Body of pancreas (tissue), 4 donors: ENCODE measurements around the gene MUC5AC. TPM values are rescaled to one million over a fixed set of nuclear protein-coding genes. Genes with fewer than 3 reads are reported as not detected.
"Not testable (repeated sequence)": the region's sequence is repeated elsewhere in the genome, so short reads cannot be mapped to it uniquely, and the experiment has no call there.

Experiments
- ATAC-seq: fragments of 150-250 bp; one replicate; pipeline ENCODE4 v1.9.1; 2016
- DNase-seq, 4 donors: peaks; one replicate each; pipeline ENCODE4 v3.0.0-alpha.2; 2019
- H3K27ac ChIP-seq, 4 donors: fragments of 200-600 bp; sonication (generic); 1 replicate in 3 of 4; 2 replicates in 1 of 4; pipeline versions ENCODE4 v1.5.1 to v1.6.1; 2016 to 2019; ENCODE audit warnings: mild to moderate bottlenecking in 1 of 4, mixed read lengths in 1 of 4, moderate library complexity in 1 of 4
- H3K27me3 ChIP-seq, 2 donors: fragments of 200-600 bp; sonication (generic); one replicate each; pipeline ENCODE4 v1.6.0; 2016; ENCODE audit warnings: mild to moderate bottlenecking in 1 of 2
- H3K36me3 ChIP-seq, 2 donors: fragments of 200-600 bp; sonication (generic); replicated peaks in 1 of 2; 2 replicates each; pipeline ENCODE4 v1.5.1; 2016; ENCODE audit warnings: low read depth in 2 of 2; ENCODE audit not compliant: insufficient read depth in 1 of 2
- H3K4me1 ChIP-seq: fragments of 200-600 bp; sonication (generic); one replicate; pipeline ENCODE4 v1.6.0; 2016
- H3K4me3 ChIP-seq, 2 donors: fragments of 200-600 bp; sonication (generic); 1 replicate in 1 of 2; 2 replicates in 1 of 2; pipeline ENCODE4 v1.5.1; 2016 to 2019
- H3K9me3 ChIP-seq, 3 donors: fragments of 200-600 bp; sonication (generic); 1 replicate in 2 of 3; 2 replicates in 1 of 3; pipeline ENCODE4 v1.5.1; 2016
- WGBS, 2 donors: methylation state at CpG; one replicate each; pipeline ENCODE4 v1.1.5; 2017; 5-methylcytosine and 5-hydroxymethylcytosine counted together
- intact Hi-C: fragments of 100-400 bp; cut with DNase I; formaldehyde crosslinking; loops from one replicate; pipeline ENCODE4 v1.15.1; 2023
- total RNA-seq, 2 donors: library from RNA; depleted of rRNA; stranded (reverse); fragments of >200 nt; gene quantifications; one replicate each; pipeline ENCODE4 v1.1.0, GENCODE V29; 2016

The MUC5AC gene
- total RNA-seq, 2 donors from 2014 or later, result under 0.01 to 1.8 TPM

- DNase-seq, H3K27ac ChIP-seq, H3K9me3 ChIP-seq, intact Hi-C loops, H3K36me3 ChIP-seq, ATAC-seq, H3K4me3 ChIP-seq, H3K27me3 ChIP-seq, H3K4me1 ChIP-seq: not testable (repeated sequence)
- WGBS, 2 donors, result 94 to 95% methylated on average over 10 to 14 of the region's 14 CpGs
Measured at GRCh38 chr11:1246301-1246700, 88.5 kb downstream of the MUC5AC start.

GRCh38 chr11:1247026-1247425 is 89.3 kb downstream of the MUC5AC start:
- H3K9me3 ChIP-seq, ATAC-seq, DNase-seq, H3K4me1 ChIP-seq, H3K27ac ChIP-seq, H3K27me3 ChIP-seq, H3K4me3 ChIP-seq, intact Hi-C loops, H3K36me3 ChIP-seq: not testable (repeated sequence)
- 96 to 97% methylated on average over 11 to 12 of the region's 14 CpGs for WGBS, 2 donors

- DNase-seq, H3K36me3 ChIP-seq, ATAC-seq, H3K4me1 ChIP-seq, H3K9me3 ChIP-seq, H3K27me3 ChIP-seq, H3K27ac ChIP-seq, intact Hi-C loops, H3K4me3 ChIP-seq: not testable (repeated sequence)
- no CpG with 5 or more reads among the region's 18 CpGs for WGBS, 2 donors
Measured at GRCh38 chr11:1248951-1249350, 91.2 kb downstream of the MUC5AC start.

- DNase-seq, H3K4me3 ChIP-seq, H3K4me1 ChIP-seq, H3K9me3 ChIP-seq, H3K36me3 ChIP-seq, intact Hi-C loops, ATAC-seq, H3K27ac ChIP-seq, H3K27me3 ChIP-seq: not testable (repeated sequence)
- WGBS, 2 donors, result 98% methylated on average over 5 of the region's 12 CpGs; no CpG with 5 or more reads in 1 of the 2 donors
Measured at GRCh38 chr11:1250411-1250810, 92.7 kb downstream of the MUC5AC start.

Other genes starting within 250 kb of the MUC5AC start
- gene CHID1, start 247.1 kb upstream of the MUC5AC start, total RNA-seq, result 10 to 100 TPM; 39.4 to 81.4 TPM
- 10 to 100 TPM; 40.7 to 77.8 TPM for gene AP2A2, start 232.1 kb upstream of the MUC5AC start, total RNA-seq
- gene MUC6, start 121.2 kb upstream of the MUC5AC start, total RNA-seq, result 100 to 1,000 TPM; 101 to 194 TPM
- under 1 TPM in 1 of 2 donors, not detected in 1; under 0.01 TPM for gene MUC2, start 83.1 kb upstream of the MUC5AC start, total RNA-seq
- gene MUC5B, start 65.1 kb downstream of the MUC5AC start, total RNA-seq, result 10 to 100 TPM in 1 of 2 donors, 1 to 10 TPM in 1; 4.6 to 11.4 TPM
- 10 to 100 TPM; 51.1 to 63.9 TPM for gene TOLLIP, start 151.7 kb downstream of the MUC5AC start, total RNA-seq
- gene BRSK2, start 232.0 kb downstream of the MUC5AC start, total RNA-seq, result 100 to 1,000 TPM in 1 of 2 donors, 10 to 100 TPM in 1; 67.5 to 113 TPM